GM19438 (cell line): ENCODE results near the gene CLDN24.
"Not testable (repeated sequence)": the region's sequence is repeated elsewhere in the genome, so short reads cannot be mapped to it uniquely, and the experiment has no call there.

Experiments
- ATAC-seq: cut with Tn5 transposase; IDR thresholded peaks from one replicate; pipeline ENCODE4 v1.9.1; 2021; ENCODE audit warnings: low read depth; ENCODE audit not compliant: unreplicated experiment

Gene CLDN24

DNA sequence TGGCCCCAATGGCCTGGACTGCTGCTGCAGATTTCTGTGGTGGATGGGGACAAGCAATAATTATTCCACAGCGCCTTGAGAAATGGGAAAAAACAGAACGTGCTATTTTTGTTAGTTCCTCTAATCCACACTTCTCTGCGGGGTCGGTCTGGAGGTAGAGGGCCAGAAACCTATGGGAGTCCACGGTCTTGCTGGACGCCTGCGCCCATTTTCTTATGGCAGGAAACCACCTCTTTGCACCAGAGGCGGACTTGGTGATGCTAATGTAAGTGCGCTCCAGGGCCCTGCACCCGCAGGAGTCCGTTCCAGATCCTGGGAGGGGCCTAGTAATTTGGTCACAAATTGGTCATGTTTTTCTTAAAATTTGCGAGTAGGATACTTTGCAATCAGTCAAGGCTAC lies 25.9 kb upstream of the CLDN24 start:
- ATAC-seq, result no peak

GRCh38 chr4:183347566-183347965 lies 25.3 kb upstream of the CLDN24 start:
- ATAC-seq, result no peak

DNA sequence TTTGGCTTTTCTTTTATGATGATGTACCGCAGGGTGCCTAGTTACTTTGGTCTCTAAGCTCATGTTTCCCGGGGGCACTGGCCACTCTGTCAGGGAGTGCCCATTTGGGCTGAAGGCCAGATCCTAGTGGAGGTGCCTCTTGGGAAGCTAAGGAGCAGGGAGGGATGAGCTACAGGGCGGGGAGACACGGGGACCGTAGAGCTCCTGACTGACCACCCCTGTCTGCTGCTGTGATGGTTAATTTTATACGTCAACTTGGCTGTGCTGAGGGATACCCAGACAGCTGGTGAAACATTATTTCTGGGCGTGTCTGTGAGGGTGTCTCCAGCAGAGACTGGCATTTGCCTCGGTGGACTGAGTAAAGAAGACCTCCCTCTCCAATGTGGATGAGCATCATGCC lies 24.9 kb upstream of the CLDN24 start:
- no peak for ATAC-seq

DNA sequence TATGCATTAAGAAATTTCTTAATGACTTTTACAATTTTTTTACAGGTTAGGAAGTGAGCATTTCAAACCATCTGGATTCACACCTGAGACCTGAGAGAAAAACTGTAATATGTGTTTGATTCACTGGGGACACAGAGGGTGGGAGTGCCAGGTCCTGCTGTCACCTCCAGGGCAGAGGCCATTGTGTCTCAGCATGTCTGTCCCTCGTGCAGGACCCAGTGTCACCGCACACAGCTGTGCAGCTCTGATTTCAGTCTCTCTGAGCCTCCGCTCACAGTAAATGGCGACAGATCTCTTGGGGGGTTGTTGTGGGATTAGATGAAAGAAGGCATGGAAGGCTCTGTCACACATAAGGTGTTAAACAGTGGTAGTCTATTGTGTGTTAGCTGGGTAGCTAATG lies 23.0 kb upstream of the CLDN24 start:
- no peak for ATAC-seq

DNA sequence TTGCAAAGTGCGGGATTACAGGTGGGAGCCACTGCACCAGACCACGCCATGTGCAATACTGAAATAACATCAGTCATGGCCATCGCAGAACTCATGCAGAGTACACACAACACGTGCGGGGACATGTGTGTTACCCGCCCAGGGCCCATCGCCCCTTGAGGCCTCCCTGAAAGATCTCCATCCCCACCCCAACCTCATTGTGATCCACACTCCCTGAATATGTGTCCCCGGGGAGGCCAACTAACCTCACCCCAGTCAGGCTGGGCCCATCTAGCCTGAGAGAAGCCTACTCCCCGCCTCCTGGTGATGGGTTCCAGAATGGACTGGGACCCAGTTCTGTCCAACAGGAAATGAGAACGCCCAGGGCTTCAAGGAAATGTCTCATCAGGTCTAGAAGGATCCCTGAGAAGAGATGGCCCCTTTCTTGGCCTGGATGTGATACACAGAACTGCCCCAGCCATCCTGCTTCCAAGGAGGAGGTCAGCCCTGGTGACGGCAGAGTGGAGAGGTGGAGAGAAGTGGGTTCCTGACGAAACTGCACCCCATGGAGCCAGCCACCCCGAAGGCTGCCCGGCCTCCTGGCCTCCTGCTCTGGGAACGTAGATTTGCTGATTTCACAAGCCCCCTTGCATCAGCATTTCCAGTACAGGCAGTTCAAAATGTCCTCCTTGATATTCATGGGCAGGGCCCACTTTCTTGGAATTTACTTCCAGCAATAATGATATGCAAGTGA lies 22.5 kb upstream of the CLDN24 start:
- no peak for ATAC-seq

DNA sequence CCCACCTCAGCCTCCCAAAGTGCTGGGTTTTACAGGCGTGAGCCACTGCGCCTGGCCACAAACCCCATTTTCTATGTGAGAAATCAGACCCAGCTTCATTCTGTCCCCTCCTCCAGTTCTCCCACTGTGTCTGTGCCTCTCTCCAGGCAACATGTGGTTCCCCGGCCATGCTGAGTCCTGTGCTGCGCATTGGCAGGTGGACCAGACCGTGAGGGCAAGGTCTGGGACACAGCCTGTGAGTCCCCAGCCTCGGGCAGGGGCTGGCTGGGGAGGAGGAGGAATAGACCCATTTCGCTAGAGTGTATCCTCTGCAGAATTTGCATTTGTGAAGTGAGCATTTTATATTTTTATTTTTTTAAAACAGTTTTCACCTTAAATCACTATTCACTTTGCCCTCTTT lies 21.5 kb upstream of the CLDN24 start:
- ATAC-seq, result no peak

- no peak for ATAC-seq
Measured at GRCh38 chr4:183342541-183343533, 20.6 kb upstream of the CLDN24 start.

DNA sequence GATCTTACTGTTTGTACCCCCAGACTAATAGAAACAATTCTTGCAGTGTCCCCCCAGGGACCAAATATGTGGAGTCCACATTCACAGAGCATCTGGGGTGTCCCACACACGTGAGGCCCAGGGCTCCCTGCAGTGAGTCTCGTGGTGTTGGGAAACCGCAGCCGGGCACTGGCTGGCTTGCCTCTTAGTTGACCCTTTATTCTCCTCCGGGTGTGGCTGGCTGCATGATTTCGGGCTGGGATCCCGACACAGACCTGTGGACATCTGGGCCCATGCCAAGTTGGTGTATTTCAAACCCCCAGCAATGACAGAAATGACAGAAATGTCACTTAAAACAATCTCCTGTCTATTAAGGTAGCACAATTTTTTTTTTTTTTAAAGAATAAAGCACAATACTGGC lies 15.6 kb upstream of the CLDN24 start:
- no peak for ATAC-seq

DNA sequence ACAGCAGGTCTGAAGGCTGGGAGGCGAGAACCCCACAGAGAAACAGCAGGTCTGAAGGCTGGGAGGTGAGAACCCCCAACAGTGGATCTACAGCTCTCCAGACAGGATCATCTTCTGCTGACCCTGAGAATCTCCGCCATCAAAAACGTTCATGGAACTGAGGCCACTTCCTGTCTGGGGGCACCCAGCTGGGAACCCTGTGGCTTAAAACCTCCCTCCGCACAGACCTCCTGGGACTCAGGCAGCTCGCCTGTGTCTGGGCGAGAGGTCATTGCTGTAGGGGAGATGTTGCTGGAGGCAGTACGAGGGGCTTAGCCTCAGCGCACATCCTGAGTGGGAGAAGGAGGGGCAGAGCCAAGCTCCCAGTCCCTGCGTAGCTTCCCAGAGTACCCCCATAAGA lies 15.1 kb upstream of the CLDN24 start:
- no peak for ATAC-seq

DNA sequence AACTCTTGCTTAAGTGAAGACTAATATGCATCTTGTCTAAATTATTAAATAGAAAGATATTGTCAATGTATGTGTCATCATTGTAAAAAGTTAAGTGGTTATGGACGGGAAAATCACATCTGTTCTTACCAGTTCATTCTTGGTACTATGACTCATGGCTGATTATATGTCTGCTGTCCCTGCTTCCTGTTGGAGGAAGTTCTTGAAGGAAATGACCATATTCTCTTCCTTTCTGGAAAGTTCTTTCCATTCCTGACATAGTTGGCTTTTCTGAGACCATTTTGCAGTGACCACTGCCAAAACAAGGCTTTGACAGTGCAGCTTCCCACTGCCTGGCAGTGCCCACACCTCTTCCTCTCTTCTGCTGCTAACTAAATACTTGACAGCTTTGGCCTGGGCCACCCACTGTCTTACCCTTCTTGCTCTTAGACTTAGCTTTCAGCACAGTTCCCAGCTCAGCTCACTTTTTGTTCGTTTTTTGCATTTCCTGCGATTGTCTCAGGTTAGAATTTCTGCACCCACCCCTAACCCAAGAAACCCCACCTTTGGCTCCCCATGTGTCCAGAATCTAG lies 13.2 kb upstream of the CLDN24 start:
- ATAC-seq, result no peak

GRCh38 chr4:183333983-183334382 lies 11.8 kb upstream of the CLDN24 start:
- no peak for ATAC-seq

DNA sequence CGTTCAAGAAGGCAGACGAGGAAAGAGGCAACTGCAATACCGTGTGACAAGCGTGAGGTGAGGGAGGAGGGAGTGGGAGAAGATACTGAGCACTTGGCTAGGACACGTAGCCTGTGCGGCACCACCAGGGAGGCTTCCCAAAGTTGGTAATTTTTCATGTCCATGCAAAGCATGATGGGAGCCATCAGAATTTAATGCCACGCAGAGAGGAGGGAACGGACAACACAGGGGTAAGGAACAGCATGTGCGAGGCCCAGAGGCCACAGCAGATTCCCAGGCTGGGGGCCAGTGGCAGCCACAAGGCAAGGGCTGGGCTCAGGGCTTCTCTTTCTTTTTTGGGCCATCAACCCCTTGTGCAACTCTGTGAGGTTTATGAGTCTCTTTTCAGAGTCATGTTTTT lies 11.0 kb upstream of the CLDN24 start:
- ATAC-seq, result no peak

GRCh38 chr4:183332447-183332846 lies 10.2 kb upstream of the CLDN24 start:
- ATAC-seq, result no peak

- no peak for ATAC-seq
Measured at GRCh38 chr4:183330841-183331240, 8.6 kb upstream of the CLDN24 start.

DNA sequence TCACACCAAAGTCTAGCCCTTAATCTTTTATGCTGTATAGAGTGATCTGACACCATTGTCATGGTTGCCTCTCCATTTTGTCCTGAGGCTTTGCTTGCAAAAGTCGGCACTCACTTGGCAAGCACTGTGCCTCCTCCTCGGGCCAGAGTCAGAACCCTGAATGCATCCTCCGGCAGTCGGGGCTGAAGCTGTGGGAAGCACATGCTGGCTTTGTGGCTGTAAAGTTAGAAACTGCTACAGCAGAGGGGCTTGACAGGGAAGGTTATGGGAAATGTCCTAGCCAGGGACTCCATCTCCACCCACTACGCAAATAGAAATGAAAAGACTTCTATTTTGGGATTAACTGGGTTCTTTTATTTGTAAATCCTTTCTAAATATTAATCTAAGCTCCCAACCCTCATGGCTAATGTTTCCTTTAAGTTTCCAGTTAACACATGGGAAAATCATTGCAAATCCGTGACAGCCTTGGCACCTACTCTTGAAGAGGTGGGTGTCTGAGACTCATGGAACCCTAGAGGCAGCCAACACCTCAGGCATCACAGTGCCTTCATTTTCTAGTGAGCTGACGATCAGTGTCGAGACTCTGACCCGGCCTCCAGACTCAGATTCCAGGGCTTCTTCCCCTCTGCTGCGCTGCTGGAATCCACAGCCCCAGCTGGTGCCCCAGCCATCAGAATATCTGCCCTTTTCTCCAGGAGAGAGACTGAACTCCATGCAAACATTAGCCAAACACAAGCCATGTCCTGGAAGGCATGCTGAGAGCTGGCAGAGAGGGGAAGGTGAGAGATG lies 7.9 kb upstream of the CLDN24 start:
- ATAC-seq, result no peak

DNA sequence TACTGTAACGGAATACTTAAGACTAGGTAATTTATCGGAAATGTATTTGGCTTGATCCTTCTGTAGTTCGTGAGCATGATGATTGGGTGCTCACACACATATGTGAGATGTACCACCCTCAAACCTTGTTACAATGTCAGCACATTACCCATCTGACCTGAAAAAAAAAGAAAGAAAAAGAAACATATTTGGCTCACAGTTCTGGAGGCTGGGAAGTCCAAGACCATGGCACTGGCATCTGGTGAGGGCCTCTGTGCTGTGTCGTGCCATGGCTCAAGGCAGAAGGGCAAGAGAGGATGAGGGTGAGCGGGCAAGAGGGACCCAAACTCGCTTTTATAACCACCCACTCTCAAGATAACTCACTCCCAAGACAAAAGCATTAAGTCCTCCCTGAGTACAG lies 7.0 kb upstream of the CLDN24 start:
- no peak for ATAC-seq

DNA sequence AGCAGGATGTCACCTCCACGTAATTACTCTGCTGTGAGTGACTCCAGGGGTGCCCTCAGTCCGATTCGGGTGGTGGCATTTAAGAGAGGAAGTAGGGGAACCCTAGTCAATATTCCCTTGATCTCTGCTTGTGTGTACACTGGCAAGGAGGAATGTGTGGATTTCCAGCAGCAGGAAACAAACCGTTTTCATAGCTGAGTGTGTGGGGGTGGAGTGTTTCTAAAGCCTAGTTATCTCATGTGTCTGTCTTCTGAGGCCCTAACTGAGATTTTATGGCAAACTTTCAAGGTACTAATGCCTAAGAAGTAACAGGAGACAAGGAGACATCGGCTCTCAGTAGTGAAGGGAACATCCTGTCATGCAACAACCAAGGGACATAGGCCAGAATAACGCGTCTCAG lies 6.6 kb upstream of the CLDN24 start:
- no peak for ATAC-seq

- ATAC-seq, result no peak
Measured at GRCh38 chr4:183327827-183328226, 5.6 kb upstream of the CLDN24 start.

DNA sequence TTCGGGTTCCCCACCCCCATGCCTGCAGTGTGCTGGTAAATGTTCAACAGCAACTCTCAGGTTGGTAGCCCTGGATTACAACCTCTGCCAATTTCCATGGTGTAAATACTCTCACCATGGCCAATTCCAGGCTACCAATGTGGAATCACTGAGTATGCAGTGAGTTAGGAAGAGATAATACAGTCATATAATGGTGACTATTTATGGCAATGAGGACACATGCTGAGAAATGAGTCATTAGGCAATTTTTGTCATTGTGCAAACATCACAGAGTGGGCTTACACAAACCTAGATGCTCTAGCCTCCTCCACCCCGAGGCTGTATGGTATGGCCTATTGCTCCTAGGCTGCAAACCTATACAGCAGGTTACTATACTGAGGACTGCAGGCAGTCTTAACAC lies 4.6 kb upstream of the CLDN24 start:
- no peak for ATAC-seq

DNA sequence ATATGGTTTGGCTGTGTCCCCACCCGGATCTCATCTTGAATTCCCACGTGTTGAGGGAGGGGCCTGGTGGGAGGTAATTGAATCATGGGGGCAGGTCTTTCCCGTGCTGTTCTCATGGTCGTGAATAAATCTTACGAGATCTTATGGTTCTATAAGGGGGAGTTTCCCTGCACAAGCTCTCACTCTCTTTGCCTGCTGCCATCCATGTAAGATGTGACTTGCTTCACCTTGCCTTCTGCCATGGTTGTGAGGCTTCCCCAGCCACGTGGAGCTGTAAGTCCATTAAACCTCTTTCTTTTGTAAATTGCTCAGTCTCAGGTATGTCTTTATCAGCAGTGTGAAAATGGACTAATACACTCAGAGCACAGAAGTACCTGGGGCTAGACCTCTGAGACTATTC lies 4.2 kb upstream of the CLDN24 start:
- not testable (repeated sequence) for ATAC-seq

- ATAC-seq, result no peak
Measured at GRCh38 chr4:183324619-183325018, 2.4 kb upstream of the CLDN24 start.
